ENCODE data around the gene BROX. TPM values are rescaled to one million over a fixed set of nuclear protein-coding genes. Genes with fewer than 3 reads are reported as not detected.

The BROX gene
- total RNA-seq, 1 donor from 2014 or later: 37.7 TPM

DNA sequence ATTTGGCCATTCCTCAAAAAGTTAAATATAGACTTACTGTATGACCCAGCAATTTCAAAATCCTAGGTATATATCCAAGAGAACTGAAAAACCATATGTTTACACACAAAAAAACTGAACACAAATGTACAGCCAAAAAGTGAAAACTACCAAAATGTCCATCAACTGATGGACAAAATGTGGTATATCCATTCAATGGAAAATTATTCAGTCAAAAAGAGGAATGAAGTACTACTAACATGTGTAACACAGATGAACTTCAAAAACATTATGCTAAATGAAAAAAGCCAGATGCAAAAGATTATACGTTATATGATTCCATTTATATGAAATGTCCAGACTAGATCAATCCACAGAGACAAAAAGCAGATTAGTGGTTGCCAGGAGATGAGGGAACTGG, 8.1 kb upstream of the BROX start:
- peaks cover 13% of the 10 kb centered on the region for H3K4me1 Mint-ChIP-seq (ENCODE audit: low read depth)
- intact Hi-C loops (cut with micrococcal nuclease): no loop called here

DNA sequence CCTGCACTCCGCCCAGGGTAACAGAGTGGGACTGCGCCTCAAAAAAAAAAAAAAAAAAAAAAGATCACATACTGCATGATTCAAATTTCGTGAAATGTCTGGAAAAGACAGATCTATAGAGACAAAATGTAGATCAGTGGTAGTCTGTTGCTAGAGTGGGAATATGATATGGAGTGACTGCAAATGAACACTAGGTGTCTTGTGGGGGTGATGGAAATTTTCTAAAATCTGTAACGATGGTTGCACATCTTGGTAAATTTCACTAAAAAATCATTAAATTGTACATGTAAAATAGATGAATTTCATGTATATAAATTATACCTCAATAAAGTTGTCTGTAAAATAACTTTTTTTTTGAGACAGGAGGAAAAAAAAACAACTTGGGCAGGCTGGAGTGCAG, 5.5 kb upstream of the BROX start:
- peaks cover 5% of the 10 kb centered on the region for H3K9me3 Mint-ChIP-seq
- intact Hi-C loops (cut with micrococcal nuclease): no loop called here
- peaks cover 33% of the 10 kb centered on the region for H3K4me1 Mint-ChIP-seq (ENCODE audit: low read depth)
- no peak for DNase-seq (ENCODE audit: low spot score)
- H3K36me3 Mint-ChIP-seq (ENCODE audit: low read depth): peaks cover 68% of the 10 kb centered on the region
- H3K27me3 Mint-ChIP-seq (ENCODE audit: low read depth): no peaks in the 10 kb centered on the region
- no peak overlapping the region for H3K4me3 Mint-ChIP-seq (ENCODE audit: low read depth)
- no peak overlapping the region for H3K27ac Mint-ChIP-seq

More for the DNA sequence above, 8.1 kb upstream of the BROX start:
- peaks cover 5% of the 10 kb centered on the region for H3K9me3 Mint-ChIP-seq
- H3K27me3 Mint-ChIP-seq (ENCODE audit: low read depth): no peaks in the 10 kb centered on the region
- no peak overlapping the region for H3K4me3 Mint-ChIP-seq (ENCODE audit: low read depth)
- no peak for DNase-seq (ENCODE audit: low spot score)
- H3K36me3 Mint-ChIP-seq (ENCODE audit: low read depth): peaks cover 66% of the 10 kb centered on the region
- H3K27ac Mint-ChIP-seq: no peak overlapping the region

DNA sequence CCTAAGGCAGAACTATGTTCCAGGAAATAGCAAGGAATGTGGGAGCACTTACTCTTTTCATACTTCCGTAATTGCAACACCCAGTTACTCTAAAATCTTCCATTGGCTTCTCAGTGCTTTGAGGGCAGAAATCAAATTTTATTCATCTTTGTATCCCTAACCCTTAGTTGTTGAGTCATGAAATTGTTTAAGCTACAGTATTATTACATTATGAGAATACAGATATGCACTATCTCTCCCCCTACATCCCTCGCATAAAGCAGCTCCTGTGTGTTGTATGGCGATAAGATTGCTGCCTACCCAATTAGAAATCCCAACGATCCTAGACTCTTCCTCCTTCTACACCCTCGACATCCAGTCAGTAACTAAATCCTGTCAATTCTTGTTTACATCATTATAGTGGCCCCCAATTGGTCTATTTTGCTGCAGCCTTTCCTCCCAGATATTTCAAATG, 2.6 kb upstream of the BROX start:
- peaks cover 55% of the 10 kb centered on the region for H3K36me3 Mint-ChIP-seq (ENCODE audit: low read depth)
- intact Hi-C loops (cut with micrococcal nuclease): loop anchor here (5.0 kb wide), 1 partner anchor 188 kb away; no protein-coding TSS in a partner anchor

DNA sequence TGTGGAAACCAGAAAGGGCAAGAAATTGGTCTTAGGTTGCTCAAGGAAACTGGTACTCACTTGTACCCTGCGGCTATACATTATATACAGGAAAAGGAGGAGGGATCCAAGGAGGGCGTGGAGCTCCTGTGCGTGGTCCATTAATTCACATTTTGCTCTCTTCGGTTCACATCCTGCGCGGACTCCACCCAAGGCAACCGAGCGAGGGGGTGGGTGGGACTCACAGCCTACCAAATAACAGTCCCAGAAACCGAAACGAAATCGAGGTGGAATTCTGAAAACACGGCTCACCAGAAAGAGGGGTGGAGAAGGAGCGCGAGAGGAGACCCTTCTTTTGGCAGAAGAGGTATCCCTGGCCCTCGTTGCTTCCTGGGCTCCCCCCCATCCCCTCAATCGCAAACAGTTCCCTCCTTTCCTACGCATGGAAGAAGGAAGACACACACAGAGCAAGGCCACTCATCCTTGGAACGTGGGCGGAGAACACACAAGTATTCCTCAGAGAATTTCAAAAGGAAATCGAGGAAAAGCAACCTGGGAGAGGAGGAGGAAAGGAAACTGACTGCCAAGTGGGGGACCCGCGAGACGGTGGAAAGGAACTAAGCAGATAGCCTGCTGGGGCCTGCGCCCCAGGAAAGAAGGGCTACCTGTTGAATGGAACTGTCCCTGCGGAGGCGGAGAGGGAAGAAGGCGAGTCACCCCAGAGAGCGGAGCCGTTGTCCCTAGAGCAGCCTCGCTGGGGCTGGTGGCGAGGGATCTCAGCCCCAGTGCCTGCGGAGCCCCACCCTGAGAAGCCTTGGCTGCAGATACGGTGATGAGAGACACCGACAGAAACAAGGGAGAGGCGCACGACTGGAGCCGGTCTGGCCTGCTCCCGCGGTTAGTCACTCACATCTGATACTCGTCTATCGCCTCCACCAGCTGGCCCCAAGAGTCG, 778 bp upstream of the BROX start:
- H3K36me3 Mint-ChIP-seq (ENCODE audit: low read depth): peaks cover 50% of the 10 kb centered on the region
- no peaks in the 10 kb centered on the region for H3K9me3 Mint-ChIP-seq
- intact Hi-C loops (cut with micrococcal nuclease): loop anchor here (1.0 to 5.0 kb wide), 3 partner anchors 67 to 246 kb away; no protein-coding TSS in a partner anchor
- H3K4me1 Mint-ChIP-seq (ENCODE audit: low read depth): peaks cover 30% of the 10 kb centered on the region
- DNase-seq (ENCODE audit: low spot score): peak; percentile 73
- H3K27me3 Mint-ChIP-seq (ENCODE audit: low read depth): no peaks in the 10 kb centered on the region
- H3K4me3 Mint-ChIP-seq (ENCODE audit: low read depth): peak overlapping the region; percentile 99
- peak overlapping the region; percentile 95 for H3K27ac Mint-ChIP-seq

More for the DNA sequence above, 2.6 kb upstream of the BROX start:
- no peak for DNase-seq (ENCODE audit: low spot score)
- H3K27ac Mint-ChIP-seq: no peak overlapping the region
- H3K27me3 Mint-ChIP-seq (ENCODE audit: low read depth): no peaks in the 10 kb centered on the region
- peaks cover 32% of the 10 kb centered on the region for H3K4me1 Mint-ChIP-seq (ENCODE audit: low read depth)
- no peaks in the 10 kb centered on the region for H3K9me3 Mint-ChIP-seq
- H3K4me3 Mint-ChIP-seq (ENCODE audit: low read depth): no peak overlapping the region

DNA sequence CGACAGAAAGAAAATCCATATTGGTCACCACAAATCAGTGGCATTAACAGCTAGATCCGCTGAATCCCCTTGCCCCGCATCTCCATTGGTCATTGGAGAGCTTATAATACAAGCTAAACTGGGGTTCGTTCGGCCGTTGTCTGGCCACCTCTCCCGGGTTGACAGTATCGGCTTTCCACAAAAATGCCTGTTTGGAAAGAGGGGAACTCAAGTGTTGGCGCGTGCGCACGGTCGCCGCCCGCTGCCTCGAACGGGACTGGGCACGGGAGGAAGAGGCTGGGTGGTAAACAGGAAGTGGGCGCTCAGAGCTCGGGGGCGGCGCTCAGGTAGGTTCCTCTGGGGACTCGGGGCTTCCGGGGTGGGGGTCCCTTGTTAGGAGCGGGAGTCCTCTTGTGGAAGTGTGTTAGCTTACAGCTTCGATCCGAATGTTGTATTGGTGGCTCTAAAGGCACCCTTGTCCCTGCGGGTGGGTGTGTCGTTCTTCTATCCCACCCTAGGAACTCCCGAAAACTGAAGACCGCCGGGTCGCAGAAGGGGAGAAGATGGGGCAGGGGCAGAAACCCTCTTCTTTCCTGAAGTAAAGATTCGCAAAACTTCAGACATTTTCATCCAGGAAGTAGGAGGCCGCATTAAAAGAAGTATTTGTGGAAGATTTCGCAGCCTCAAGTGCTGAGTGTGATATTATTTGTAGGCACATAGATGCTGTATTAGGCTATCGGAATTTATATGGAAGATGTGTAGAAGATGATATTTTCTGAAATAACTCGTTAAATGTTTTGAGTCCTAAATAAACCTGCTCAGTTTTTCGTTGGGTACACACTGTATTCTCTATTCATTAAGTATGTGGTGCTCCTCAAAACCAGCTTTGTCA, 962 bp downstream of the BROX start:
- H3K36me3 Mint-ChIP-seq (ENCODE audit: low read depth): peaks cover 53% of the 10 kb centered on the region
- peak overlapping the region; percentile 99 for H3K4me3 Mint-ChIP-seq (ENCODE audit: low read depth)
- H3K27ac Mint-ChIP-seq: peak overlapping the region; percentile 97
- peak; percentile 81 for DNase-seq (ENCODE audit: low spot score)
- no peaks in the 10 kb centered on the region for H3K9me3 Mint-ChIP-seq
- no peaks in the 10 kb centered on the region for H3K27me3 Mint-ChIP-seq (ENCODE audit: low read depth)
- peaks cover 30% of the 10 kb centered on the region for H3K4me1 Mint-ChIP-seq (ENCODE audit: low read depth)
- intact Hi-C loops (cut with micrococcal nuclease): loop anchor here (1.0 to 5.0 kb wide), 4 partner anchors 60 to 184 kb away; partner anchors contain the start of genes MIA3 and TAF1A

DNA sequence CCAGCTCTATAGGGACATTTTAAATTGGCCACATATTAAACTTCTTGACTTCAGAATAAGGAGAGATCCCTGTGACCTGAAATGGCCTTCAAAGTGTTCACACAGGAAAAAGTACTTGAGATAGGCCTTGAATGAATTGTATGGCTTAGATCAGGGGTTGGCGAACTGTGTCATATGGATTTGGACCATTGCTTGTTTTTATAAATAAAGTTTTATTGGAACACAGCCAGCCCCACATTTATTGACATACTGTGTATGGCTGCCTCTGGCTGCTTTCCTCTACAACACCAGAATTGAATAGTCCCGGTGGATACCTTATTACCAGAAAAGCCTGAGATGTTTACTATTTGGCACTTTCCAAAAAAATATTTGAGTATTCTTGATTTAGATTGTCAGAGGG, 4.0 kb downstream of the BROX start:
- H3K36me3 Mint-ChIP-seq (ENCODE audit: low read depth): peaks cover 56% of the 10 kb centered on the region
- intact Hi-C loops (cut with micrococcal nuclease): no loop called here
- DNase-seq (ENCODE audit: low spot score): no peak
- no peaks in the 10 kb centered on the region for H3K9me3 Mint-ChIP-seq
- no peak overlapping the region for H3K4me3 Mint-ChIP-seq (ENCODE audit: low read depth)
- H3K4me1 Mint-ChIP-seq (ENCODE audit: low read depth): peaks cover 13% of the 10 kb centered on the region
- H3K27me3 Mint-ChIP-seq (ENCODE audit: low read depth): no peaks in the 10 kb centered on the region
- H3K27ac Mint-ChIP-seq: no peak overlapping the region

DNA sequence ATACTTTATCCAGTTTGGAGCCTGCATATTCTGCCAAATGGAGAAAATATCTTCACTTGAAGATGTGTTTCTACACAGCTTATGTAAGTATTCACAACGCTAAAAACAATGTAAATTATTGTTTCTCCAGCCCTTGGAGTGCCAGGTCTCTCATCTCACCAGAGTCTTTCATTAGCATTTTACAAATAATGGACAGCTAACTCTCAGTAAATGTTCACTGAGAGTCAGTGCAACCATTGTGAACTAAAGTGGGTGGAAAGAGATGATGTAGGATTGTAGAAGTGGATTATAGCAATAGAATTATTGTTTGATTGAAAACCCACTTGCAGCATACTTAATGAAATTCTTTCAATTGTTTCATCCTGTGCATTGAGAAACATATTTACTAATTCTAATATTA, 16.4 kb downstream of the BROX start:
- peaks cover 14% of the 10 kb centered on the region for H3K4me1 Mint-ChIP-seq (ENCODE audit: low read depth)
- peaks cover 83% of the 10 kb centered on the region for H3K36me3 Mint-ChIP-seq (ENCODE audit: low read depth)
- intact Hi-C loops (cut with micrococcal nuclease): no loop called here
- H3K9me3 Mint-ChIP-seq: no peaks in the 10 kb centered on the region
- H3K4me3 Mint-ChIP-seq (ENCODE audit: low read depth): no peak overlapping the region
- no peaks in the 10 kb centered on the region for H3K27me3 Mint-ChIP-seq (ENCODE audit: low read depth)
- no peak overlapping the region for H3K27ac Mint-ChIP-seq
- no peak for DNase-seq (ENCODE audit: low spot score)

DNA sequence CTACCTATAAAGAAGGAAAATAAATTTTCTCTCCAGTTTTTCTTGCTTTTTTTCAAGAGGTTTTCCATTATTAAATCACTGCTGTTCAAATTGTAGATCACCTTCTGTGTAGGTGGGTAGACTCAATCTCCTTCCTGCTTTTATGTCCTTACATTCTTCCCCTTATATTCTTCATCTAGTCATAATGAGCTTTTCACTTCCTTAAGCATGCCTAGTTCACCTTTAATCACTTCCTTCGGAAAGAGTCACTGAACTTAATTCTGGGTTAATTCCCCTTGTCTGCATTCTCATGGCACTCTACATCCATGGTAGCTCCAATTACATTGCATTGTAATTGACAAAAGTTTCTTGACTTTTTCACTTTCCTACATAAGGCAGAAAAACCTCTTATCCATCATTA, 18.5 kb downstream of the BROX start:
- no peaks in the 10 kb centered on the region for H3K9me3 Mint-ChIP-seq
- H3K36me3 Mint-ChIP-seq (ENCODE audit: low read depth): peaks cover 74% of the 10 kb centered on the region
- H3K27ac Mint-ChIP-seq: no peak overlapping the region
- no peak overlapping the region for H3K4me3 Mint-ChIP-seq (ENCODE audit: low read depth)
- intact Hi-C loops (cut with micrococcal nuclease): loop anchor here (5.0 kb wide), 1 partner anchor 979 kb away; no protein-coding TSS in a partner anchor
- H3K27me3 Mint-ChIP-seq (ENCODE audit: low read depth): no peaks in the 10 kb centered on the region
- H3K4me1 Mint-ChIP-seq (ENCODE audit: low read depth): peaks cover 14% of the 10 kb centered on the region
- no peak for DNase-seq (ENCODE audit: low spot score)

DNA sequence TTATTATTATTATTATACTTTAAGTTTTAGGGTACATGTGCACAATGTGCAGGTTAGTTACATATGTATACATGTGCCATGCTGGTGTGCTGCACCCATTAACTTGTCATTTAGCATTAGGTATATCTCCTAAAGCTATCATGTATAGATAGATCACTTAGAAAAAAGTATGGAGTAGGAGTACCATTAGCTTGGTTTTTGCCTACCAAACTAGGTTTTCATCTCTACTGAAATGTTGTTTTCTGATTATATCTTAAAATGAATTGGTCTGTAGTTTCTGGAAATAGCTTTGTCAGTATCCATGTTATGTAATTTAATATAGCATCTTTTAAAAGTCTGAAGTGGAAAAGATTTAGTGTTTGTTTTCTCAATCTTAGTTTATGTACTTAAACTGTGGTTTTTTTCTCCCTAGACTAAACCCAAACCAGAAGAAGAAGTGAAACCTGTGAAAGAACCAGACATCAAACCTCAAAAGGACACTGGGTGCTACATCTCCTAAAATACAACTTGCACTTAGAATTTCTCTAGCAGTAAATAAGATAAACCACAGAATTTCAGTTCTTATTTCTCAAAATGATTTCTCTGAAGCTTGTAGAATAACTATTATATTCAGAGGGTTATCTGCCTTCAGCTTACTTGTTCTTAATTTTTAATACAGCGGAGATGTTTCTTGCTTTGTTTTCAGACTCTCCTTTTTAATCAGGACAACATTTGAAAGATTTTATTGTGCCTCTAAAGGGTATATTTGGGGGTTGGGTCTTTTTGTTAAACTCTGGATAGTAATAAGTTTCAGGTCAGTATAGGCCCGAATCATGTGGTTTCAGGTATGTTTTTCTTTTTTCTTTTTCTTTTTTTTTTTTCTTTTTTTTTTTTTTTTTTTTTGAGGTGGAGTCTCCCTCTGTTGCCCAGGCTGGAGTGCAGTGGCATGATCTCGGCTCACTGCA, 20.1 kb downstream of the BROX start:
- Mint-ChIP-seq H3K27me3 (ENCODE audit: low read depth) (no peaks in the 10 kb centered on the region), H3K4me1 (ENCODE audit: low read depth) (peaks cover 14% of the 10 kb centered on the region), H3K9me3 (no peaks in the 10 kb centered on the region), H3K36me3 (ENCODE audit: low read depth) (peaks cover 64% of the 10 kb centered on the region), H3K4me3 (ENCODE audit: low read depth) (no peak overlapping the region), H3K27ac (peak overlapping the region; percentile 2)
- DNase-seq (ENCODE audit: low spot score): no peak
- intact Hi-C loops (cut with micrococcal nuclease): loop anchor here (5.0 kb wide), 1 partner anchor 980 kb away; no protein-coding TSS in a partner anchor

DNA sequence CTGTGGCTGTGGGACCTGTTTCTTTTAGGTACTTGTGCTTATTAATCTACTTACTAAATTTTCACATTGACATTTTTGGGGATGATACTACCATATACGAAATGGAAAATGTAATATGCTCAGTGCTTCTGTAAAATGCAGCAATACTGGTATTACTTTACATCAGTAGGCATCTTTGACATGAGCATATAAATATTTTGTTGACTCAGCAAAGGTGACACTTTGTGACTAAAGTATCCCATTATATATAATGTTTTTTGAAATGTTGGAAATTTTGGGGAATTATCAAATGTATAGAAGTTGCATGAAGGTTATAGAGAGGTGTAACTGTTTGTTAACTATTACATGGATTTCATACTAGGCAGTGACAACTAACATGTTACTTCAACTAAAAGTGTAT, 22.4 kb downstream of the BROX start:
- H3K36me3 Mint-ChIP-seq (ENCODE audit: low read depth): peaks cover 45% of the 10 kb centered on the region
- H3K27ac Mint-ChIP-seq: no peak overlapping the region
- H3K4me1 Mint-ChIP-seq (ENCODE audit: low read depth): peaks cover 14% of the 10 kb centered on the region
- no peak overlapping the region for H3K4me3 Mint-ChIP-seq (ENCODE audit: low read depth)
- DNase-seq (ENCODE audit: low spot score): no peak
- H3K27me3 Mint-ChIP-seq (ENCODE audit: low read depth): no peaks in the 10 kb centered on the region
- no peaks in the 10 kb centered on the region for H3K9me3 Mint-ChIP-seq
- intact Hi-C loops (cut with micrococcal nuclease): loop anchor here (5.0 kb wide), 2 partner anchors 348 to 982 kb away; no protein-coding TSS in a partner anchor

DNA sequence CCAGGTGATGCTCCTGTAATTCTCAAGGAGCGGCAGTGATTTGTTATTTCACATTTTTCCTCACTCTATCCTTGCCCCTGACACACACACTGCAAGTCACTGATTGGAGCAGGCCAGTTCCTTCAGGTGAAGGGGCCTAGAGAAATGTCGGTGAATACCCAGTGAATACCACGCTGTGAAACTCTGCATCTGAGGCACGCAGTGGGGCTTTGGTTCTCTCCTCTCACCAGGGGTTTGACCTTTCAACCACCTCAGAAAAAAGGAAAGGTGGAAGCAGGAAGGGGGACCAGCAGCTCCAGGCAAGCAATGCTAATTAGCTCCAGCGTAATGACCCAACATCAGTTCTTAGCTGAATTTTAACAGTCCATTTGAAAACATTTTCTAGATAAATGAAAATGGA, 24.1 kb downstream of the BROX start:
- H3K36me3 Mint-ChIP-seq (ENCODE audit: low read depth): peaks cover 27% of the 10 kb centered on the region
- H3K27ac Mint-ChIP-seq: no peak overlapping the region
- H3K27me3 Mint-ChIP-seq (ENCODE audit: low read depth): no peaks in the 10 kb centered on the region
- intact Hi-C loops (cut with micrococcal nuclease): loop anchor here (5.0 kb wide), 1 partner anchor 346 kb away; no protein-coding TSS in a partner anchor
- H3K9me3 Mint-ChIP-seq: no peaks in the 10 kb centered on the region
- H3K4me3 Mint-ChIP-seq (ENCODE audit: low read depth): no peak overlapping the region
- H3K4me1 Mint-ChIP-seq (ENCODE audit: low read depth): peaks cover 10% of the 10 kb centered on the region
- no peak for DNase-seq (ENCODE audit: low spot score)
